Duodenal mucosa (tissue), 2 donors: ENCODE data around the gene TBATA.

Experiments used
- H3K27ac ChIP-seq: one replicate; pipeline ENCODE4 v1.7.0; 2013; ENCODE audit warnings: low read depth, low read length
- H3K27me3 ChIP-seq, 2 donors: one replicate each; pipeline ENCODE4 v1.7.0; 2013; ENCODE audit warnings: low read length in 2 of 2, control low read depth in 1 of 2; ENCODE audit not compliant: insufficient read depth in 2 of 2, control insufficient read depth in 1 of 2
- H3K36me3 ChIP-seq, 2 donors: one replicate each; pipeline ENCODE4 v1.7.0; 2013; ENCODE audit warnings: low read length in 2 of 2, control low read depth in 1 of 2; ENCODE audit not compliant: insufficient read depth in 2 of 2, control insufficient read depth in 1 of 2
- H3K4me1 ChIP-seq, 2 donors: one replicate each; pipeline ENCODE4 v1.7.0; 2013; ENCODE audit warnings: low read length in 2 of 2, control low read depth in 1 of 2; ENCODE audit not compliant: insufficient read depth in 2 of 2, control insufficient read depth in 1 of 2
- H3K4me3 ChIP-seq, 2 donors: one replicate each; pipeline ENCODE4 v1.7.0; 2013; ENCODE audit warnings: low read length in 2 of 2, low read depth in 1 of 2
- H3K9ac ChIP-seq, 2 donors: one replicate each; pipeline ENCODE4 v1.7.0; 2013; ENCODE audit warnings: low read length in 2 of 2, low read depth in 1 of 2
- H3K9me3 ChIP-seq, 2 donors: one replicate each; pipeline ENCODE4 v1.7.0; 2013; ENCODE audit warnings: low read length in 2 of 2, control low read depth in 1 of 2; ENCODE audit not compliant: control insufficient read depth in 1 of 2

TBATA gene

GRCh38 chr10:70744617-70745143 lies 40.5 kb downstream of the TBATA start:
- Histone ChIP-seq H3K9ac (no peak overlapping the region), H3K9me3 (no peaks in the 10 kb centered on the region), H3K4me3 (no peak overlapping the region), H3K27me3 (no peaks in the 10 kb centered on the region), H3K4me1 (peaks cover 22 to 24% of the 10 kb centered on the region in 2 donors), H3K27ac (no peak overlapping the region), H3K36me3 (no peaks in the 10 kb centered on the region)

- H3K9me3 ChIP-seq, result no peaks in the 10 kb centered on the region
- no peak overlapping the region for H3K9ac ChIP-seq
- no peaks in the 10 kb centered on the region for H3K36me3 ChIP-seq
- H3K27me3 ChIP-seq, result no peaks in the 10 kb centered on the region
- H3K4me3 ChIP-seq, result no peak overlapping the region
- H3K4me1 ChIP-seq, result peaks cover 22 to 24% of the 10 kb centered on the region in 2 donors
- H3K27ac ChIP-seq, result peak overlapping the region; percentile 35
These were observed 41.3 kb downstream of the TBATA start for GRCh38 chr10:70743879-70744278.

DNA sequence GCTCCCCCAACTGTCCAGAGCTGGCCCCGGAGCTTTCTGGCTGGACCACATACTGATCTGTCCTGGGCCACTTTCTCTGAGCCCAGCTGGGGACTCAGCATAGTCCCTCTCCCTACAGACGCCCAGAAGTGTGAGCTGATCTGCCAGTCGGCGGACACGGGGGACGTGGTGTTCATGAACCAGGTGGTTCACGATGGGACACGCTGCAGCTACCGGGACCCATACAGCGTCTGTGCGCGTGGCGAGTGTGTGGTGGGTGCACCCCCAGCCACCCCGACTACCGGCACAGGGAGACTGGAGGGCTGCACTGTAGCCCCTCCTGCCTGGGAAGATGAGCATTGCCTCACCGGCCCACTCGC lies 41.8 kb downstream of the TBATA start:
- Histone ChIP-seq H3K36me3 (no peaks in the 10 kb centered on the region), H3K27me3 (no peaks in the 10 kb centered on the region), H3K27ac (peak overlapping the region; percentile 35), H3K9ac (no peak overlapping the region), H3K4me1 (peaks cover 26 to 29% of the 10 kb centered on the region in 2 donors), H3K9me3 (no peaks in the 10 kb centered on the region), H3K4me3 (no peak overlapping the region)

DNA sequence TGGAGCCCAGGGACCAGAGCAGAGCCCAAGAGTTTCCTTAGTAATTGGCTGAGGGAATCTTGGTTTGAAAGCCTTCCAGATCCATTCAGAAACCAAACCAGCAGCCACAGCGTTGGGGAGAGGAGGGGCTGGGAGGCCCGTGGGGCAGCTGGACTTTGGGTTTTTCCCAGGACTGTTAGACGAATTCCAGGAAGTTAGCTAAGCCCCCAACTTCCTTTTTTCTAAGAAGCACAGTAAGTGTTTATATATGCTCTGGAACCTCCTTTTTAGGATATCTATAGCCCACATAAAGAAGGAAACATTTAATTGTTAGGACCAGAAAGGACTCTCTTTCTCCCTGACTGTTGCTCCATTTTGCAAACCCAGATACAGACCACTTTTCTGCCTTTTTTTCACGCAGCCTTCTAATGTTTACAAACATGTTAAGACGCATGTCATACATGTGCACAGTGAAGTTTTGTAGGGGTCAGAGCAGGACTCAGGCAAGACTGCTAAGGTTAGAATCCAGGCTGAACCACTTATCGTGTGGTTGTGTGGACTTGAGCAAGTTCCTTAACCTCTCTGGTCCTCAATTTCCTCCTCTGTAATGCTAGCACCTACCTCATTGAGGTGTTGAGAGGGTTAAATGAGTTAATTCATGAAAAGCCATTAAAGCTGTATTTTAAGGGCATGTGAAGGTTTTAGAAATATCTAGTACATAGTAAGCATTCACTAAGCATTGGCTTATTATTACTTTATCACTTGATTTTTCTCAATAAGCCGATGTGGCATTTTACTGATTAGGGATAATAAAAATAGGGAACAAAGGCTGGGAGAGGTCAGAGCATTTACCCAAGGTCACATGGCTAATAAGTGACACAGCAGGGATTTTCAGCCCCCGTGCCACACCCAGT lies 42.4 kb downstream of the TBATA start:
- Histone ChIP-seq H3K27ac (peak overlapping the region; percentile 13), H3K4me3 (no peak overlapping the region), H3K9me3 (no peaks in the 10 kb centered on the region), H3K9ac (no peak overlapping the region), H3K36me3 (no peaks in the 10 kb centered on the region), H3K27me3 (no peaks in the 10 kb centered on the region), H3K4me1 (peaks cover 30 to 35% of the 10 kb centered on the region in 2 donors)

GRCh38 chr10:70740406-70741288 lies 44.5 kb downstream of the TBATA start:
- Histone ChIP-seq H3K36me3 (no peaks in the 10 kb centered on the region), H3K4me1 (peaks cover 41 to 44% of the 10 kb centered on the region in 2 donors), H3K9ac (no peak overlapping the region), H3K27me3 (no peaks in the 10 kb centered on the region), H3K4me3 (no peak overlapping the region), H3K27ac (no peak overlapping the region), H3K9me3 (no peaks in the 10 kb centered on the region)

DNA sequence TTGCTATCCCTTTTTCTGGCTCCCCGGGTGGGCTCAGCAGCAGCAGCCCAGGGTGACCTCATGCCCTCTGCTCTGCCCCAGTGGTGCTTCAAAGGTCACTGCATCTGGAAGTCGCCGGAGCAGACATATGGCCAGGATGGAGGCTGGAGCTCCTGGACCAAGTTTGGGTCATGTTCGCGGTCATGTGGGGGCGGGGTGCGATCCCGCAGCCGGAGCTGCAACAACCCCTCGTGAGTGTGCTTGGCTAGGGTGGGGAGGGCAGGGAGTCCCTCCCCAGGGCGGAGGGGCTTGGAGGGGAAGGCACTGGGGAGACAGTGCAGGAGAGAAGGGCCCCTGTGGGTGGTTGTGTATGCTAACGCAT lies 46.4 kb downstream of the TBATA start:
- Histone ChIP-seq H3K9me3 (no peaks in the 10 kb centered on the region), H3K27ac (no peak overlapping the region), H3K36me3 (no peaks in the 10 kb centered on the region), H3K4me3 (no peak overlapping the region), H3K4me1 (peaks cover 40 to 42% of the 10 kb centered on the region in 2 donors), H3K9ac (no peak overlapping the region), H3K27me3 (no peaks in the 10 kb centered on the region)

DNA sequence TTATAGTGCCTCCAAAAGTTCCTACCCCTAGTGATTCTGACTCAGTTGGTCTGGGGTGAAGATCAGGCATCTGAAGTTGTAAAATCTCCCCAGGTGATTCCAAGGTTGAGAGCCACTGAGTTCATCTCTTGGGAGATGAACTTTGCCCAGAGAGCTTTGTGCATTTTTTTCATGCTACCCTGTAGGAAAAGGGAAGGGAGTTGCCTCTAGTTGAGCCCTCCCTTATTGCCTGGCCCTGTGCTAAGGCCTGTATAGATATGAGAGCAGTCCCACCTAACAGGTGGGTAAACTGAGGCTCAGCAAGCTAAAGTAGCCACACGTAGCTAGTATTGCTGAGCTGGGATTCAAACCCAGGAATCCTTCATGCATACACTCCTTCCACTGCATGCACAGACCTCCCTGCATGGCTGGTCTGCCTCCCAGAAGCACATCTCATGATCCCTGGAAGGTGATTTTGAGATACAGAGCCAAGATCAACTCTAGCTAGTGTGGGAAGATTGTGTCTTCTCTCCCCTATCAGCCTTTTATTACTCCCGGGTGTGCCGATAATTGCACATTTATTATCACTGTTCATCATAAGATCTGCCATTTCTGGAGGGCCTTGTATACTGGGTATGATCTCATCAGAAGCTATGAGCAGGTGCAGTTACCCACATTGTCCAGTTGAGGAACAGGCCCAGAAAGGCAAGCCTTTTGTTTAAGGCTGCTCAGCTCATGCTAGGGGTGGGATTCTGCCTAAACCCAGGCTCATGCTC lies 47.0 kb downstream of the TBATA start:
- Histone ChIP-seq H3K27ac (no peak overlapping the region), H3K9ac (no peak overlapping the region), H3K4me1 (peaks cover 34 to 36% of the 10 kb centered on the region in 2 donors), H3K27me3 (no peaks in the 10 kb centered on the region), H3K9me3 (no peaks in the 10 kb centered on the region), H3K4me3 (no peak overlapping the region), H3K36me3 (no peaks in the 10 kb centered on the region)

DNA sequence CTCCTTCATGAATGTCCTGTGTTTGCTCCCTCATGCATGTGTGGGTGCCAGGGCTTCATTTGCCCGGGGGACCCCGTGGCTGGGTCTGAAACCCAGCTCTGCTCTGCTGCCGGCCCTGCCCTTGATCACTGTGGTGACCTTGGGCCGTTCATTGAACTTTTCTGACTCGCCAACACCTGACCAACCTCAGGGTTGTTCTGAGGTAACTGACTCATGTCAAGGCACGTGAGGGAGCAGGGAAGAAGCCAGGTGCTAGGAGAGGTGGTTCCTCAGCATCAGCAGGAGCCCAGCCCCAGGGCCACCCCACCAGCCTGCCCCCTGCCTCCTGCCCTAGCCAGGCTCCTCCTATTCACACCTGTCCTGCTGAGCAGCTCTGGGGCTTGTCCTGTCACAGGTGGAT lies 47.9 kb downstream of the TBATA start:
- Histone ChIP-seq H3K27me3 (no peaks in the 10 kb centered on the region), H3K4me3 (no peak overlapping the region), H3K4me1 (peaks cover 25 to 27% of the 10 kb centered on the region in 2 donors), H3K36me3 (no peaks in the 10 kb centered on the region), H3K9me3 (no peaks in the 10 kb centered on the region), H3K27ac (no peak overlapping the region), H3K9ac (no peak overlapping the region)

DNA sequence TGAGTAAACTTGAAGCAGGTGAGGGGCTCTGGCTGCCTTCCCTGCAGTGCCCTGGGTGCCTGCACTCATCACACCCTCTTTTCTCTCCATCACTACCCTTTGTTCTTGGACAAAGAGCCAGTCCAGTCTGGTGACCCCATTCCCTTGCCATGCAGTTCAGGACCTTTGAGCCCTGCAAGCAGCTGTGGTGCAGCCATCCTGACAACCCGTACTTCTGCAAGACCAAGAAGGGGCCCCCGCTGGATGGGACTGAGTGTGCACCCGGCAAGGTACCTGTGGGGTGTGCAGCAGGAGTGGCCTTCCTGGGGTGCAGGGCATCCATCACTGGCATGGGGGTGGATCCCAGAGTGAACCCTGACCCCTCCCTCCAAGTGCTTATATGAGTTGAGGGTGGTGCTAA lies 48.7 kb downstream of the TBATA start:
- H3K4me3 ChIP-seq, result no peak overlapping the region
- peaks cover 19 to 20% of the 10 kb centered on the region in 2 donors for H3K4me1 ChIP-seq
- H3K27ac ChIP-seq, result no peak overlapping the region
- no peaks in the 10 kb centered on the region for H3K27me3 ChIP-seq
- no peaks in the 10 kb centered on the region for H3K36me3 ChIP-seq
- no peak overlapping the region for H3K9ac ChIP-seq
- H3K9me3 ChIP-seq, result no peaks in the 10 kb centered on the region
